GM21381 (cell line): ENCODE data around the gene BBS12.

Experiments used
- ATAC-seq: cut with Tn5 transposase; IDR thresholded peaks from one replicate; pipeline ENCODE4 v1.9.1; 2021; ENCODE audit warnings: mild to moderate bottlenecking, moderate library complexity; ENCODE audit not compliant: unreplicated experiment

Gene BBS12

DNA sequence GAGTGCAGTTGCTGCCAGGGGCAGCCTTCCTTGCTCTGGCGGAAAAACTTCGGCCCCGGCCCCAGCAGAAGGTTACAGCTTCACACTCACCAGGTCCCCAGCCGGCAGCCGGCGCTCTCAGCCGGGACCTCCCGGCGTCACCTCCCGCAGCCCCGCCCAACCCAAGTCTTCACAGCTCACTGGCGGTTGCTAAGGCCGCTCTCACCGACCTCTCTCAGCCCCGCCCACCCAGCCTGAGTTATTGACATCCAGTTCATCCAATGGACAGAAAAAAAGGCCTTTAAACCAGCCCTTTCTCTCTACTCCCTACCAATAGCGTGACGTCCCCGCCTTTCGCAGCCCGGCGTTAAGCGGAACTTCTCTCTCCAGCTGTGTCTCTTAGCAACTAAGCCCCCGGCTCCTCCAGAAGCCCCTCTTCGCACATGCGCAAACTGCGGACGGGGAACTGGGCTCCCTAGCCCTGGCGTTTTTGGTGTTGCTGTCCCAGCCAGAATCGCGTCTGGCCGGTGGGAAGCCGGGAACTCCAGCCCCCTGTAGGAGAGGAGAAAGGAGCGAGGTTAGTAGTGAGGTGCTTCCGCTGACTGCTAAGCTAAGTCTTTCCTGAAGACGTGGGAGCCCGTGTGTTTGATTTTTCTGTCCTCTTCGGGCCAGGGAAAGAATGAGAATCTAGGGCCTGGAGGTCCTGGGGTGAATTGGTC, at the start of gene BBS12:
BBS12 (plus strand) TSS at position 376 of the 698 bp plus-strand sequence. CDS start 9,189 bp downstream, outside the sequence.
- ATAC-seq: peak; percentile 97

DNA sequence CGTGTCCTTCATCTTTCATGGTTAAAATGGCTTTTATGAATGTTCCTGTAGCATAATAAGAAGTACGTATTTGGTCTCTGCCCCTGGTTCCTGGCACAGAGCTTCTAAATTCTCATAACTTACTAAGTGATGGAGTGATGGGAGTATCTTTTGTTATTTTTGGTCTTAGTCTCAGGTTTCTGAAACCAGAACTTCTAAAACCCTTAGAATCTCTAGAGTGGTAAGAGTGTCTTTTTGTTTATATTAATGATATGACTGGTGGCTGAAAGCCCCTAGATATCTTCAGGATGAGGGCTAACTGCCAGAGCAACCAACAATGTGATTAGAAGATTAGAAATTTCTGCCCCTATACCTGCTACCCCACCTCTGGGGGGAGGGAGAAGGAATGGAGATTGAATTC, 45.8 kb upstream of the BBS12 start:
- no peak for ATAC-seq

DNA sequence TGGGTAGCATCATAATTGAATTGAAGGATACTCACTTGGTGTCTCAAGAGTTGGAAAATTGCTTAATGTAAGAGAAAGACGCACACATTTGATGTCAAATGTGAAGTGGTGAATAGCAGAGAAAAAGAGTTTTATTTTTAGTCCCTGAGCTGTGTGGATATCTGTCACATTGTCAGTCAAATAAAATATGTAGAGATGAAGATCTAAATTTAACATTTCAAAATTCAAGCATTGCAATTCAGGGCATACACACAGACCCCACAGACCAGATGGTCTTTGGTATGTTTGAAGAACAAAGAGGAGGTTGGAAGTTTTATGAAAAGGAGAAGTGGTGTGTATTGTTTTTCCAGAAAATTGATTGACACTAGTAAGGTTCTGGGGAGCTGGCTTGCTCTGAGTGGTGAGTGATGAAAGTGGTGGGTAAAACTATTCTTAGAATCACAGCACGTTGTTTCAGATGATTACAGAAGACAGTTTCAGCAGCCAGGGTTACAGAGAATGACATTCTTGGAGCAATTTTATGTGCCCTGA, 44.9 kb upstream of the BBS12 start:
- peak; percentile 32 for ATAC-seq

DNA sequence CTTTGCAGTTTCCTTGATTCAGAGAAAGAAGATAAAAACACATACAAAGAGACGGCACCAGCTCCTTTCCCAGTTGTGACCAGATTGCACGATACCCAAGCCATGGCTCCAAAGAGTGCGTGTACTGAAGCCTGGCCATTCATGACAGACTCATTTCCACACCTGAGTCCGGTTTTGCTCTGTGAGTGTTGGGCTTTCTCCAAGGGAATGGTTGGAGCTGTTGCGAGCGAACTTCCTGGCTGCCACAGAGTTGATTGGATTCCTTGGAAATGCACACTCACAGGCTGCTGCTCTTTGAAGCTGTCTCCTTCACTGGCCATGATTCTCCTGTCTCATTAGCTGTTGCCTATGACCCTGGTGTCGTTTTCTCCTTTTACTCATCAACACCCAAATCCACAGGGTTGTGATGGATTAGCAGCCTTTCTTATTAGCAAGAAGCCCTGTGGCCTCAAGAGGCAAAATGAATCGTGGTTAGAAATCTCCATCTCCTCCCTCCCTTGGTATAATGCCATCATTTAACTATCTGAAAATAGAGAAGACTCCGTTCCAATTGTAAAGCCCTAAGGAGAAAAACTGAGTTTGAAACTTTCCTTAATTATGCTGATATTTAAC, 43.9 kb upstream of the BBS12 start:
- ATAC-seq: no peak

DNA sequence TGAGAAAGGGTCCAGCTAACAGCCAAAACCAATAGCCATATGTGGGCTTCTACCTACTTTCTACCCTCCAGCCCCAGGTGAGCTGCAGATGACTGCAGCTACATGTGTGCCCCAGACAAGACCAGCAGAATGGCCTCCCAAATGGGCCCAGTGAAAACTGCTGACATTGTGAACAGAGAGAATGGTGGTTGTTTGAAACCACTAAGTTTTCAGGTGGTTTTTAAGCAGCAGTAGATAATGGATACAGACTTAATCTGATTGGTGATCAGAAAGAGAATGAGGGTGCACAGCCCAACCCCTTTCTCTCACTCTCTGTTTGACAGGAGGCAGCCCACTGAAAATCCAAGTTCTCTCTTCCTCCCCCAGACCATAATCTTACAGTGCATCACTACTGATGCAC, 42.5 kb upstream of the BBS12 start:
- peak; percentile 97 for ATAC-seq

DNA sequence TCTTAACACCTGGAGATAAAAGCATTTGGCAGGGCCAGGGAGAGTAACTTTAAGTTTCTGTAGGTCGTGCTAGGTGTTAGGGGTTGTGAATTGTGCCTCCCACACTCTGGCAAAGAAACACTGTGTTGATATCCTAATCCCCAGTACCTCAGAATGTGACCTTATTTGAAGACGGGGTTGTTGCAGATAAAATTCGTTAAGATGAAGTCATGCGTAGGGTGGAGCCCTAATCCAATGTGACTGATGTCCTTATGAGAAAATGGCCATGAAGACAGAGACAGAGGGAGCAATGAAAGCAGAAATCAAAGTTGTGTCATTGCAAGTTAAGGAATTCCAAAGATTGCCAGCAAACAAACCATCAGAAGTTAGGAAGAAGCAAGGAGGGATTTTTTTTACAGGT, 40.5 kb upstream of the BBS12 start:
- ATAC-seq: no peak

DNA sequence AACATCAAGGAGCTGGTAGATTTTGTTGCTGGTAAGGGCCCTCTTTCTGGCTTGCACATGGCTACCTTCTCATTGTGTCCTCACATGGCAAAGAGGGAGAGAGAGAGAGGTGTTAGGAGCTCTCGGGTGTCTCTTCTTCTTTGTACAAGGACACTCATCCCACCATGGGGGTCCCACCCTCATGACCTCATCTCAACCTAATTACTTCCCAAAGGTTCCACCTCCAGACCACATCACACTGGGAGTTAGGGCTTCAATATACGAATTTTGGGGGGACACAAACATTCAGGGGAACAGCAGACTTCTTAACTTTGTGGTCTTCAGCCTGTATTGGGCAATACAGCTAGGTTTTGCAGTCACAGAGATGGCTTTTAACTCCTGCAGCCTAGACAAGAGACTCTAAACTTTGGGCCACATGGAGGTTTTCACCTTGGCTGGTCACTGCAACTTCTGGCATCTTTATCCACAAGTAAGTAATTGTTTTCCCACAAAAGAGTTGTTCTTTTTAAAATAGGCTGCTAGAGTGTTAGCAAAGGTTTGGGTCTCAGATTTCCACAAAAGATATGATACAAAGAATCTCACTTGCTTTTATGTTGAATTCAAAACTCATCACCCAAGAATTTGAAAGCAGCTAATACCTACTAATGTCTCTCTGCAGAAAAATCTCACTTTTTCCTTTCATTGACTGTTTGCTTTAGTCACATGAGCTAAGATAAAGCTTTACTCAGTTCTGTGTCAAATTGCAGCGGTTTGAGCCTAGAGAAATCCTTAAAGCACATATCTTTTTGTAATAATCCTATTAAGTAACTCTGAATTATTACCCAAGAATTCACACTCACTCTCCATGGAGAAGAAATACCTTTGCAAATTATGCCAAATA, 39.6 kb upstream of the BBS12 start:
- ATAC-seq: no peak

DNA sequence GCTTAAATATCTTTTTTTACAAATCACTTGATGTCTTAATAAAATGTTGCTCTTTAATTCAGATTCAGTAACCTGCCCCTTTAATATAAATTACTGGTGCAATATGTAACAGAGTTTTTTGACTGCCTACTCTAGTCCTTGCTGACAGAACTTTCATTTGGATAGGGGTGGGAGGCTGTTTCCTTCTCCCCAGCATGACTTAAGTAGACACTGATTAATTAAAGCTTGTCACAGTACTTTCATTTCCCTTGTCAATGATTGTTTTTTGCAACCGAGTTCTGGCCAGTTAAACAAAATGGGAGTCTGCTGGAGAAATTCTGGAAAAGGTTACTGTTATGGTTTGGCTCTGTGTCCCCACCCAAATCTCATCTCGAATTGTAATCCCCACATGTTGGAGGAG, 37.3 kb upstream of the BBS12 start:
- no peak for ATAC-seq

DNA sequence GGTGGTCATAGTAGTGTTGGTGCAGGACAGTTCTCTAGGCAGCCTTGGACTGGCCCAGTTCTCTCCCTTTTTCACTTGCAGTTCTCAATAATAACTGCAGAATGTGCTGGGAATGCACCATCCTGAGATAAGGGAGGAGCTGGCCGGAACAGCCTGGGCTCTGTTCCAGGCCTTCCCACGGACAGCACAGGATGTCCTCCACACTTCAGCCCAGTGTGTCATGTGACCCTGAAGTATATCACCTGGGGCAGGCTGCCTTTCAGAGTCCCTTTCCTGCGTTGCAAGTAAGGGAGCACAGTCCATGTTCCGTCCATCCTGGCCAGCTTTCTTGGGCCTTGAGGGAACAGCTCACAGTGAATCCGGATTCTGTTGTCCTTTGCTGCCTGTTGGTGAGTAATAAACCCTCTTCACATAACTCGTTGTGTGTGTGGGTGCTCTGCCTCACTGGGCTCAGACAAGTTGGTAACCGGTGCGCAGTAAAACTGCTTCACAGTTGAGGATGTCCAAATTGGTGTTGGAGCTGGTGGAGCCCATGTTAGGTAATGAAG, 32.3 kb upstream of the BBS12 start:
- ATAC-seq: no peak

DNA sequence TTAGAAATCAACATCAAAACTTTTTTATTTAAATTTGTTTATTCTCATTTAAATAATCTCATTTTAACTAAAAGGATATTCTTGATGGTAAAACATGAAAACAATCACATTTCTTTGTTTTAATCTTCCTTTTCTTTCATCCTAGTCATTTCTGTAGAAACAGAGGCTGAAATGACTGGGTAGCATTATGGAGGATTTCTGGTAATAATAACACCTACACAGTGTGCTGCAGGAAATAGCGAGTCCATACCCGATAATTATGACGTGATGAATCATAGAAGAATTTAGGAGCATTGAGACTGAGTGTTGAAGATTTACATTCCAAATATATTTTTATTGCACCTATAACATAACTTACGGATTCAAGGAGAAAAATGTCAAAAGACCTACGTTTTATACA, 31.4 kb upstream of the BBS12 start:
- no peak for ATAC-seq

DNA sequence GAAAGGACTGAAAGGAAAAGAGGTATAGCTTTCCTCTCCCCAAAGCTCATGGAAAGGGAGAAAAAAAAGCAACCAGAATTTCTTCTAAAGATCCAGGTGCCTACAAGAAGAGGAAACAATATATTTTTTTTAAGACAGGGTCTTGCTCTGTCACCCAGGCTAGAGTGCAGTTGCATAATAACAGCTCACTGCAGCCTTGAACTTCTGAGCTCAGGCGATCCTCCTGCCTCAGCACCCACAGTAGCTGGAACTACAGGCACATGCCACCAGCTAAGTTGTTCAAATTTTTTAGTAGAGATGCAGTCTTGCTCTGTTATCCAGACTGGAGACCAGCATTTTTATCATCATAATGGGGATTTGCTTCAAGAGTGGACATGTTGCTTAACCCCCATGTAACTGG, 30.5 kb upstream of the BBS12 start:
- no peak for ATAC-seq

DNA sequence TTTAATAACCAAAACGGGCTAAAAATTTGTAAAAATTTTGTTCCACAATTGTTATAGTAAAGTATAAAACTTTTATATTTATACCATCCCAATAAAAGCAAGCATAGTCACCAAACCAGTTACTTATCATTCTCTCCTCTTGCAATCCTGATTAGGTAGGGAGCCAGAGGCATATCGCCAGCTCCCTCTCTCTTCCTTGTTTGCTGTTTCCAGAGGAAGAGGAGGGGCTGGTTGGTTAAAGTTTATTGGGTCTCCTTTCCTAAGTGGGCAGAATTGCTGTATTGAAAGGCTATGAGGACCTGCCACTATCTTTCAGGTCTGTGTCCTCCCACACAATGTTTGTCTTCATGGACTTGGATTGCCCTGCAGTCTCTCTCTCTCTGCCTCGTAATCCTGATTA, 29.6 kb upstream of the BBS12 start:
- ATAC-seq: no peak

DNA sequence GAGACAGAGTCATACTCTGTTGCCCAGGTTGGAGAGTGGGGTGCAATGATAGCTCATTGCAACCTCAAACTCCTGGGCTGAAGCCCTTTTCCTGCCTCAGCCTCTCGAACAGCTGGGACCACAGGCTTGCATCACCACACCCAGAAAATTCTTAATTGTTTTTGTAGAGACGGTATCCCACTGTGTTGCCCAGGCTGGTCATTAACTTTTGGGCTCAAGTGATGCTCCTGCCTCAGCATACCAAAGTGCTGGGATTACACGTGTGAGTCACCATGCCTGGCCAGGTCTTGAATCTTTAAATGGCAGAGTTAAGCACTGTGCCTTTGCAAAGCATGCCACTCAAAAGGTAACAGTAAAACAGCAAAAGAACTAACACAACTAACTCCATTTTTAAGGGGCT, 28.6 kb upstream of the BBS12 start:
- no peak for ATAC-seq

DNA sequence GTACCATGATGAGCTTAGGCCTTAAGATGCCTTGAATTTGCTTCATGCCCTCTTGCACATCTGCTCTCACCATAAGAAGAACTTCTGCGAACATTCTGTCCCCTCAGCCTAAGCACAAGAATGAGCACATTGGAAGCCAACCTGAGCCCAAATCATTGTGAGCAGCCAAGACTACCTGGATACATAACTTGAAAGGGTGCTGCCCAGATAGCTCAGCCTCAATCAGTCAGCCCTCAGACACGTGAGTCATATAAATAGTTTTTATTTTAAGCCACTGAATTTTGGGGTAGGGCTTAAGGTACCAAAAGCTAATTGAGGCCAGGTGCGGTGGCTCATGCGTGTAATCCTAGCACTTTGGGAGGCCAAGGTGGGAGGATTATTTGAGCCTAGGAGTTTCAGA, 27.5 kb upstream of the BBS12 start:
- ATAC-seq: no peak

DNA sequence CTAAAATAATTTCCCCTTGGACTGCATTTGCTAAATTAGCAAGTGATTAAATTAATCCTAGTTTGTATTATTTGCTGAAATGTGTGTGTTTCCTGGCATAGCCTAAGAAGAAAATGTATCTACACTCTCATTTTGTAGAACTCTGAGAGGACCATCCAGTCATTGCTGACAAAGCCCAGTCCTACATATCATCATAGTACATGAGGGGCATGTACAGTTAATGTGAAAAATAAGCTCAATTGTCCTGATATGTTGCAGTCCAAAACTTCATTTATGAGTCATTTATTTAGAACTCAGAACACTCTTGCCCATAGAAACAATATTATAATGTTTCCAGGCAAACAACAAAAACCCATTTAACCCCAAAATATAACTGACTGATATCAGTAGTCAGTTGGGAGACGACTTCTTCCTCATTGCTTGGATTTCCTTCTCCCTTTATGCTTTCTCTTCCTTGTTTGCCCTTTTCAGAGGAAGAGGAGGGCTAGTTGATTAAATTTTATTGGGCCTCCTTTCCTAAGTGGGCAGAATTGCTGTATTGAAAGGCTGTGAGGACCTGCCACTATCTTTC, 26.9 kb upstream of the BBS12 start:
- no peak for ATAC-seq

DNA sequence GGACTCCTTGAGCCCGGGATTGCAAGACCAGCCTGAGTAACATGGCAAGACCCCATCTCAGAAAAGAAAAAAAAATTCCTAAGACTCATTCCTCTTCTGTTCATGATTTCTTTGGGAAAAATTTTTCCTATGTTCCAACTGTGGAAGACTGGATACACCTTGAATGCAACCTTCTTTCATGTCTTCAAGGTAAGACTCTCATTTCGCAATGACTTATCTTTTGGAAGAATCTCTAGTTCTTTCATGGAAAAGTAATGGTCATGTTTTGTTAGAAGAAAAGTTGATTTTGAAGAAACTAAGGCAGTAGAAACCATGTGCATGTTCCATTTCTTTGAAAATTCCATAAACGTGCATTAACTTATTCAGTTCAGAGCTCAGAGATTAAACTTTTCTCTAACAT, 26.0 kb upstream of the BBS12 start:
- no peak for ATAC-seq

DNA sequence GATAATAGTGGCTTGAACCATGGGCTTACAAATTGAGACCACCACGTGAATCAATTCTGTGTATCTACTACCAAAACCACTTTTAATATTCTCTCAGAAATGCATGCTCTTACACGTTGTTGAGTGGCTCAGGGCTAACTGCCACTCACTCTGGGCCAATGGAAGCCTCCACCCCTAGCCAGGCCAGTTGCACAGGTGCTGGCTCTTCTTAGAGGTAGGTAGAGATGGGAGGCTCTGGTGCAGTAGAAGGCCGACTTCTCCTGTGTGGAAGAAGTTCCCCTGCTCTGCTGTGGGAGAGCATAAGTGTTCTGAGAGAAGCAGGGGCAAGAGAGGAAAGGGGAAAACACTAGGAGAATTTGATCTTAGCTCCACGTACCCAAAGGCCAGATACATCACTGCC, 25.0 kb upstream of the BBS12 start:
- ATAC-seq: no peak

DNA sequence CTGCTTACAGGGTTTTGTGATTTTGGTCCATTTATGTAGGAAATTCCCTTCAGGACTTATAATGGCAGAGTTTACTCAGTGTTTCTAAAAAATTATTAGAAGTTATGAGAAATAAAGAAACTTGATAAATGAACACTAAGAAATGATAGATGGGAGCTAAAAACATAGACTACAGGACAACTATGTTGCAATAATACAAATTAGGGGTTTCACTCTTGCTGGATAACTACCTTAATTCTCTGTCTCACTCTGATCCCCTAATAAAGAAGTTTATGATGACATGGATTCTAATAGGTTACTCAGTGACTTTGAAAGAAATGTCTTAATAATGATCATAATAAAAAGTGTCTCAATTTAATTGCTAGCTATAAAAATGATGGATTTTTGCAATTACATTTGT, 23.3 kb upstream of the BBS12 start:
- no peak for ATAC-seq

DNA sequence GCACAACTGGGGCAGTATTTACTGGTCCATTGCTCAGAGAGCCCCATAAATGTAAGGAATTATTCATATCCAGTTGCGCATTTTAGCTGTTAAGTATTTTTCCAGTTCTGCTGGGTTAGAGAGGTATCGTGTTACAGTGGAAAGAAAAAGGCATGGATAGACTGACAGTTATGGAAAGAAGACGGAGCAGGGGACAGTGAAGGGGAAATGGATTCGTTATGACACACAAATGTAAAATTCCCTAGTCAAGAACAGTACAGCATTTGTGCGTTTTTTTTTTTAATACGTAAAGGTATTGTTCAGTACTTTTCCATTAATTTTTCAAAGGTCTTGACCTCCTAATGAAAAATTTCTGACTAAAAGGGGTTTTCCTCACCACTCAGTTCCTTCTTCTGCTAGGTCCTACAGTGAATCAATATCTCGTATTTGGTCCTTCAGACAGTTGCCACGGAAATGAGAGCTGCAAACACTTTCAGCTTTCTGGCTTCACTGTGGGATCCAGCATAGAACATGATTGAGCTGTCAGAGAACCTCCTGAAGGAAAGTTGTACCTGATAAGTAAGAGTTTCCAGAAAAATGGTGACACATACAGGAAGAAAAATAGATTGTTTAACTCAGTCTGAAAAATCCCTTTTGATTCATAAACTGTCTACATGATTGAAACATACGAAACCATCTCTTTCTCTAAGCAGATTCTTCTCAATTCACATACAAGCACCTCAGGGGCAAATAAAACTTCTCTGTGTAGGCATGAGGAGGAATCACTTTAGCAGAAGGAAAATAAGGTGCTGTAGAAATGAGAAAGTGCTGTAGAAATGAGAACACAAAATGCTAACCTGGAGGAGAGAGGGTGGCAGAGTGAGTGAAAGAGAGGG, 21.8 kb upstream of the BBS12 start:
- ATAC-seq: no peak

DNA sequence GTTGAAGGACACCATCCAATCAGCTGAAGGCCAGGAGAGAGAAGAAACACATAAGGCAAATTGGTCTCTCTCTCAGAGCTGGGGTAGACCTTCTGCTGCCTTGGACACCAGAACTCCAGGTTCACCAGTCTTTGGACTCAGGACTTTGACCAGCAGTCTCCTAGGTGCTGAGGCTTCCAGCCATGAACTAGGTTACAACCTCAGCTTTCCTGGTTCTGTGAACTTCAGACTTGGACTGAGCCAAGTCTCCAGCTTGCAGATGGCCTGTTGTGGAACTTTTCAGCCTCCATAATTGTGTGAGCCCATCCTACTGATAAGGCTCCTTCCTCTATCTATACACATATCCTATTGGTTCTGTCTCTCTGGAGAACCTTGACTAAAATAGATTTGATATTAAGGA, 20.6 kb upstream of the BBS12 start:
- no peak for ATAC-seq
